ENCODE results near the gene TMEM11. TPM values are rescaled to one million over a fixed set of nuclear protein-coding genes. Genes with fewer than 3 reads are reported as not detected.

The TMEM11 gene
- total and polyA plus RNA-seq, 4 donors, result 9.3 to 20.8 (median 11.6) TPM

GRCh38 chr17:21223086-21223485 lies 9.1 kb upstream of the TMEM11 start (continued):
- TF ChIP-seq ZBTB33 (IDR thresholded peaks at IDR 0.05) (no peak), TAF1 (conservative IDR thresholded peaks at IDR 0.05) (no peak), SP1 (IDR thresholded peaks at IDR 0.05) (no peak), EGR1 (IDR thresholded peaks at IDR 0.05; ENCODE audit: low read depth in 2 of 2) (no peak), NR2F2 (IDR thresholded peaks at IDR 0.05) (no peak), RAD21 (IDR thresholded peaks at IDR 0.05) (no peak), HNF4A (conservative IDR thresholded peaks at IDR 0.05) (no peak)

GRCh38 chr17:21218831-21219380 lies 4.9 kb upstream of the TMEM11 start:
- Histone ChIP-seq H3K4me1 (ENCODE audit: control insufficient read depth in 4 of 4, insufficient read depth in 4 of 4, low read length in 3 of 4) (peaks cover 3 to 8% (median 6%) of the 10 kb centered on the region in 4 donors), H3K27ac (ENCODE audit: low read depth in 1 of 2, low read length in 2 of 2) (no peak overlapping the region), H3K27me3 (ENCODE audit: control insufficient read depth in 4 of 4, insufficient read depth in 4 of 4, low read length in 3 of 4) (no peaks in the 10 kb centered on the region), H3K36me3 (ENCODE audit: control insufficient read depth in 4 of 4, insufficient read depth in 3 of 4, low read depth in 1 of 4, low read length in 3 of 4) (peaks cover 0 to 2% (median 0%) of the 10 kb centered on the region in 4 donors), H3K9me3 (ENCODE audit: control insufficient read depth in 4 of 4, low read length in 3 of 4) (no peaks in the 10 kb centered on the region), H3K9ac (ENCODE audit: low read depth in 1 of 2, low read length in 2 of 2) (no peak overlapping the region), H3K4me3 (ENCODE audit: low read depth in 1 of 3, low read length in 3 of 3) (no peak overlapping the region)
- WGBS, result 78% methylated on average over 3 of the region's 3 CpGs
- TF ChIP-seq NR2F2 (IDR thresholded peaks at IDR 0.05), result no peak
- no peak for TF ChIP-seq JUND (IDR thresholded peaks at IDR 0.05)
- no peak for TF ChIP-seq MAX (IDR thresholded peaks at IDR 0.05)
- no peak for TF ChIP-seq CTCF (IDR thresholded peaks at IDR 0.05; ENCODE audit: low read depth, low read length, missing input control)
- no peak for TF ChIP-seq FOXA2 (IDR thresholded peaks at IDR 0.05)
- no peak for TF ChIP-seq RAD21 (IDR thresholded peaks at IDR 0.05)
- TF ChIP-seq EGR1 (IDR thresholded peaks at IDR 0.05; ENCODE audit: low read depth in 2 of 2), result no peak
- TF ChIP-seq FOXA1 (IDR thresholded peaks at IDR 0.05), result no peak
- TF ChIP-seq HNF4A (conservative IDR thresholded peaks at IDR 0.05), result no peak
- no peak for TF ChIP-seq GABPA (IDR thresholded peaks at IDR 0.05 in 1 of 2, conservative IDR thresholded peaks at IDR 0.05 in 1 of 2)
- TF ChIP-seq REST (IDR thresholded peaks at IDR 0.05), result no peak
- TF ChIP-seq HNF4G (IDR thresholded peaks at IDR 0.05), result no peak
- TF ChIP-seq YY1 (IDR thresholded peaks at IDR 0.05), result no peak
- no peak for TF ChIP-seq TAF1 (conservative IDR thresholded peaks at IDR 0.05)
- TF ChIP-seq ZBTB33 (IDR thresholded peaks at IDR 0.05), result no peak
- no peak for TF ChIP-seq SP1 (IDR thresholded peaks at IDR 0.05)
- DNase-seq (ENCODE audit: low spot score), result no peak

Data from liver (tissue), 9 donors.